ENCODE measurements around the gene TUBGCP3. TPM values are rescaled to one million over a fixed set of nuclear protein-coding genes. Genes with fewer than 3 reads are reported as not detected.

TUBGCP3 gene
- total RNA-seq, 3 donors from 2014 or later (not counting 1 experiment from before 2014, with no cell fraction given) = 43.0 to 57.9 (median 53.6) TPM

DNA sequence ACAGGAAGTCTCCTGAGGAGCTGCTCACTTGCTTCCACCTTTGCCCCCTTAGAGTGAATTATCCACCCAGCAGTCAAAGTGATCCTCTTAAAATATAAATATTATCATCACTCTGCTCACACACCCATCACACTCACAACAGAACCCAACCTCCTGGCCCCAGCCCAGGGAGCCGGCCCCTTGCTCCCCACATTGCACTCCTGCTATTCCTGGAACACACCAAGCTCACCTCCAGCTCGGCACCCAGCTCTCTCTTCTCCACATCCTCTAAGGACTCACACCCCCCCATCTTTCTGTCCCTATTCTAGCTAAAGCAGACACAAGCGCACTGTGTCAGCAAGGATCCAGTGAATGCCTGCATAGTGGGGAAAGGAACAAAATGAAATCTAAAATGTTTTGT, 7.0 kb downstream of the TUBGCP3 start:
- intact Hi-C loops (cut with micrococcal nuclease) = no loop called here
- no peaks in the 10 kb centered on the region for H3K36me3 Mint-ChIP-seq
- peak overlapping the region in 1 of 2 donors; percentile 1 for H3K27ac Mint-ChIP-seq
- H3K4me3 ChIP-seq (ENCODE audit: low read length) = no peak overlapping the region
- no peaks in the 10 kb centered on the region for H3K27me3 ChIP-seq (ENCODE audit: control insufficient read depth, insufficient read depth, low read length)
- H3K4me1 Mint-ChIP-seq = peaks cover 39 to 55% of the 10 kb centered on the region in 2 donors
- DNase-seq = no peak
- no peaks in the 10 kb centered on the region for H3K27me3 Mint-ChIP-seq (ENCODE audit: low read depth in 2 of 2)
- H3K9me3 Mint-ChIP-seq = peaks cover 0 to 2% of the 10 kb centered on the region in 2 donors
- H3K27ac ChIP-seq (ENCODE audit: low read length) = no peak overlapping the region
- WGBS (ENCODE audit: insufficient coverage) = 85% methylated on average over 2 of the region's 3 CpGs
- no peak for TF ChIP-seq CTCF (IDR thresholded peaks at IDR 0.05)
- no peaks in the 10 kb centered on the region for H3K9me3 ChIP-seq (ENCODE audit: control insufficient read depth, insufficient read depth, low read length)
- H3K36me3 ChIP-seq (ENCODE audit: control insufficient read depth, insufficient read depth, low read length) = no peaks in the 10 kb centered on the region
- H3K4me3 Mint-ChIP-seq = no peak overlapping the region
- H3K4me1 ChIP-seq (ENCODE audit: control insufficient read depth, insufficient read depth, low read length) = peaks cover 5% of the 10 kb centered on the region
- no peak for ATAC-seq

- H3K27me3 Mint-ChIP-seq (ENCODE audit: low read depth in 2 of 2) = no peaks in the 10 kb centered on the region
- Histone ChIP-seq H3K36me3 (ENCODE audit: control insufficient read depth, insufficient read depth, low read length) (no peaks in the 10 kb centered on the region), H3K9me3 (ENCODE audit: control insufficient read depth, insufficient read depth, low read length) (no peaks in the 10 kb centered on the region), H3K4me3 (ENCODE audit: low read length) (no peak overlapping the region), H3K4me1 (ENCODE audit: control insufficient read depth, insufficient read depth, low read length) (peaks cover 5% of the 10 kb centered on the region), H3K27me3 (ENCODE audit: control insufficient read depth, insufficient read depth, low read length) (no peaks in the 10 kb centered on the region), H3K27ac (ENCODE audit: low read length) (no peak overlapping the region)
- DNase-seq (no peak), ATAC-seq (no peak)
- H3K4me1 Mint-ChIP-seq = peaks cover 46 to 62% of the 10 kb centered on the region in 2 donors
- no peak overlapping the region for H3K4me3 Mint-ChIP-seq
- peaks cover 0 to 2% of the 10 kb centered on the region in 2 donors for H3K9me3 Mint-ChIP-seq
- TF ChIP-seq CTCF (IDR thresholded peaks at IDR 0.05) = no peak
- no peaks in the 10 kb centered on the region for H3K36me3 Mint-ChIP-seq
- WGBS (ENCODE audit: insufficient coverage) = 100% methylated on average over 1 of the region's 2 CpGs
- intact Hi-C loops (cut with micrococcal nuclease) = no loop called here
- H3K27ac Mint-ChIP-seq = no peak overlapping the region
Measured at GRCh38 chr13:112580211-112580610, 7.7 kb downstream of the TUBGCP3 start.

GRCh38 chr13:112579310-112579843, 8.6 kb downstream of the TUBGCP3 start:
- intact Hi-C loops (cut with micrococcal nuclease) = no loop called here
- 96% methylated on average over 18 of the region's 18 CpGs for WGBS (ENCODE audit: insufficient coverage)
- peaks cover 0 to 2% of the 10 kb centered on the region in 2 donors for H3K9me3 Mint-ChIP-seq
- no peak for DNase-seq
- H3K36me3 Mint-ChIP-seq = no peaks in the 10 kb centered on the region
- no peak for ATAC-seq
- peaks cover 54 to 70% of the 10 kb centered on the region in 2 donors for H3K4me1 Mint-ChIP-seq
- H3K4me1 ChIP-seq (ENCODE audit: control insufficient read depth, insufficient read depth, low read length) = peaks cover 10% of the 10 kb centered on the region
- no peak overlapping the region for H3K4me3 Mint-ChIP-seq
- no peak overlapping the region for H3K27ac ChIP-seq (ENCODE audit: low read length)
- TF ChIP-seq CTCF (IDR thresholded peaks at IDR 0.05) = no peak
- no peaks in the 10 kb centered on the region for H3K9me3 ChIP-seq (ENCODE audit: control insufficient read depth, insufficient read depth, low read length)
- no peaks in the 10 kb centered on the region for H3K27me3 Mint-ChIP-seq (ENCODE audit: low read depth in 2 of 2)
- H3K36me3 ChIP-seq (ENCODE audit: control insufficient read depth, insufficient read depth, low read length) = no peaks in the 10 kb centered on the region
- H3K4me3 ChIP-seq (ENCODE audit: low read length) = no peak overlapping the region
- H3K27ac Mint-ChIP-seq = no peak overlapping the region
- H3K27me3 ChIP-seq (ENCODE audit: control insufficient read depth, insufficient read depth, low read length) = no peaks in the 10 kb centered on the region

DNA sequence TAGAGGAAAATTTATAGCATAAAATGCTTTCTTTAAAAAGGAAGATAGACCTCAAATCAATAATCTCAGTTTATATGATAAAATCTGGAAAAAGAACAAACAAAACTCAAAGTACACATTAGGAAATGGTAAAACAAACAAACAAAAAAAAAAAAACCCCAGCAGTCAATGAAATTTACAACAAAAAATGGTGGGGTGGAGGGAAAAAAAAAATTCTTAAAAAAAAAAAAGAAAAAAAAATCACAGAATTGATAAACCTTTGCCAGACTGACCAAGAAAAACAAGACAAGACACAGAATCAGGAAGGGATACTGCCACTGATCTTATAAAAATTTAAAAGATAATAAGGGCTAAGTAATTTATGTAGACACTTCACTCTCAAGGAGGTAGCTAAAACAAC, 11.2 kb downstream of the TUBGCP3 start:
- no peak overlapping the region for H3K4me3 ChIP-seq (ENCODE audit: low read length)
- H3K27ac Mint-ChIP-seq = no peak overlapping the region
- H3K27me3 ChIP-seq (ENCODE audit: control insufficient read depth, insufficient read depth, low read length) = no peaks in the 10 kb centered on the region
- H3K27me3 Mint-ChIP-seq (ENCODE audit: low read depth in 2 of 2) = no peaks in the 10 kb centered on the region
- ATAC-seq (no peak), DNase-seq (no peak)
- peaks cover 0 to 2% of the 10 kb centered on the region in 2 donors for H3K9me3 Mint-ChIP-seq
- H3K36me3 Mint-ChIP-seq = no peaks in the 10 kb centered on the region
- H3K4me1 Mint-ChIP-seq = peaks cover 55 to 74% of the 10 kb centered on the region in 2 donors
- no peak for TF ChIP-seq CTCF (IDR thresholded peaks at IDR 0.05)
- H3K27ac ChIP-seq (ENCODE audit: low read length) = no peak overlapping the region
- H3K4me3 Mint-ChIP-seq = no peak overlapping the region
- no peaks in the 10 kb centered on the region for H3K9me3 ChIP-seq (ENCODE audit: control insufficient read depth, insufficient read depth, low read length)
- H3K36me3 ChIP-seq (ENCODE audit: control insufficient read depth, insufficient read depth, low read length) = no peaks in the 10 kb centered on the region
- peaks cover 8% of the 10 kb centered on the region for H3K4me1 ChIP-seq (ENCODE audit: control insufficient read depth, insufficient read depth, low read length)
- intact Hi-C loops (cut with micrococcal nuclease) = no loop called here
